Measurements from ENCODE around the gene EFL1.

- TF ChIP-seq TAF1 (IDR thresholded peaks at IDR 0.05; ENCODE audit: borderline replicate concordance, low read depth, low read length) = no peak
- 0 out of 2 replicates have a peak, but pooled peaks have one; percentile 14 for TF ChIP-seq CTCF (IDR thresholded peaks at IDR 0.05)
- peak; percentile 18; the same call in 1 of the 2 replicates for TF ChIP-seq RAD21 (IDR thresholded peaks at IDR 0.05; ENCODE audit: low read length)
- no peak for TF ChIP-seq MAX (IDR thresholded peaks at IDR 0.05; ENCODE audit: low read depth)
- TF ChIP-seq MEF2A (IDR thresholded peaks at IDR 0.05; ENCODE audit: borderline replicate concordance, low read depth) = no peak
- TF ChIP-seq YY1 (IDR thresholded peaks at IDR 0.05; ENCODE audit: low read depth) = no peak
- no peak for TF ChIP-seq MXI1 (IDR thresholded peaks at IDR 0.05; ENCODE audit: low read depth, low read length)
- TF ChIP-seq EZH2phosphoT487 (IDR thresholded peaks at IDR 0.05; ENCODE audit: borderline replicate concordance, low read depth) = no peak
- no peak for TF ChIP-seq JUND (IDR thresholded peaks at IDR 0.05)
- TF ChIP-seq USF2 (IDR thresholded peaks at IDR 0.05; ENCODE audit: borderline replicate concordance, low read depth, low read length) = no peak
- TF ChIP-seq CHD2 (IDR thresholded peaks at IDR 0.05; ENCODE audit: low read length, partially characterized antibody) = no peak
- no peak for TF ChIP-seq FOXM1 (IDR thresholded peaks at IDR 0.05; ENCODE audit: low read depth)
- no peak for TF ChIP-seq SIN3A (IDR thresholded peaks at IDR 0.05; ENCODE audit: borderline replicate concordance, low read depth, low read length)
- no peak for TF ChIP-seq SMC3 (IDR thresholded peaks at IDR 0.05; ENCODE audit: low read depth, low read length)
These were observed 156.9 kb downstream of the EFL1 start for GRCh38 chr15:82105451-82106215.
